AG04449 (cell line): ENCODE results near the gene SENP1.

Source experiments
- CTCF ChIA-PET: fragments of 350-600 bp; formaldehyde crosslinking; extraction: SDS; loops from one replicate; lab custom pipeline; 2021; ENCODE audit warnings: antibody characterized with exemption; lab: Yijun Ruan, JAX
- POLR2A ChIA-PET: fragments of 400-600, 350-600 bp; formaldehyde crosslinking; extraction: SDS; loops from one replicate; lab custom pipeline; 2020; ENCODE audit warnings: antibody characterized with exemption, inconsistent platforms; lab: Yijun Ruan, JAX
- DNase-seq: peaks from one replicate; pipeline ENCODE4 v3.0.0-alpha.2; 2010; ENCODE audit warnings: low read depth, low spot score
- H3K4me3 ChIP-seq: 2 replicates; pipeline ENCODE4 v1.5.1; 2011; ENCODE audit warnings: low read depth, mild to moderate bottlenecking, control low read depth, low read length
- CTCF ChIP-seq: IDR thresholded peaks from one replicate; pipeline ENCODE4 v1.5.1; 2011; ENCODE audit warnings: mild to moderate bottlenecking, moderate library complexity, low read length, control low read depth, inconsistent platforms; ENCODE audit not compliant: insufficient read depth; ENCODE audit errors: missing control alignments

Gene SENP1

GRCh38 chr12:48022676-48023385, 83.0 kb downstream of the SENP1 start:
- no peak for TF ChIP-seq CTCF
- CTCF ChIA-PET, result interaction anchor here (1.0 kb wide), 1 partner anchor 17 kb away, joined by 3 read pairs; no protein-coding TSS in a partner anchor
- POLR2A ChIA-PET, result no interaction called here
- no peak for DNase-seq
- no peak overlapping the region for H3K4me3 ChIP-seq

- POLR2A ChIA-PET, result no interaction called here
- CTCF ChIA-PET, result interaction anchor here (1.0 kb wide), 1 partner anchor 16 kb away, joined by 3 read pairs; no protein-coding TSS in a partner anchor
- H3K4me3 ChIP-seq, result no peak overlapping the region
These were observed 83.7 kb downstream of the SENP1 start for GRCh38 chr12:48022180-48022521.

GRCh38 chr12:48021485-48022179, 84.2 kb downstream of the SENP1 start:
- CTCF ChIA-PET, result interaction anchor here (1.0 kb wide), 1 partner anchor 15 kb away, joined by 3 read pairs; no protein-coding TSS in a partner anchor
- POLR2A ChIA-PET, result no interaction called here
- TF ChIP-seq CTCF, result no peak
- no peak for DNase-seq
- H3K4me3 ChIP-seq, result no peak overlapping the region

More at GRCh38 chr12:48022180-48022521, 83.7 kb downstream of the SENP1 start:
- no peak for TF ChIP-seq CTCF
- no peak for DNase-seq

GRCh38 chr12:48019639-48020265, 86.1 kb downstream of the SENP1 start:
- ChIA-PET POLR2A (no interaction called here), CTCF (no interaction called here)
- TF ChIP-seq CTCF, result no peak
- no peak overlapping the region for H3K4me3 ChIP-seq
- DNase-seq, result no peak

- no peak overlapping the region for H3K4me3 ChIP-seq
- POLR2A ChIA-PET, result no interaction called here
- CTCF ChIA-PET, result interaction anchor here (1.2 kb wide), 1 partner anchor 16 kb away, joined by 3 read pairs; no protein-coding TSS in a partner anchor
- DNase-seq, result no peak
- TF ChIP-seq CTCF, result no peak
These were observed 87.3 kb downstream of the SENP1 start for GRCh38 chr12:48018618-48018995.
